T-cell (primary cell): Measurements from ENCODE around the gene TIMM23. TPM values are rescaled to one million over a fixed set of nuclear protein-coding genes. Genes with fewer than 3 reads are reported as not detected.
"Not testable (repeated sequence)": the region's sequence is repeated elsewhere in the genome, so short reads cannot be mapped to it uniquely, and the experiment has no call there.

Experiments
- ATAC-seq, 4 experiments: fragments of 200-7000 bp in 3 of 4; fragments of 150-1000 bp in 1 of 4; cut with Tn5 transposase; replicated peaks in 1 of 4; 1 replicate in 3 of 4; 2 replicates in 1 of 4; pipeline ENCODE4 v1.10.0; 2021; ENCODE audit warnings: moderate library complexity in 3 of 4, mild to moderate bottlenecking in 2 of 4, moderate number of reproducible peaks in 1 of 4
- CTCF ChIA-PET, 2 donors: fragments of 300-600 bp; sonication (Branson Sonifier 250); formaldehyde crosslinking; loops; one replicate each; lab custom pipeline; 2022; ENCODE audit warnings: antibody characterized with exemption in 2 of 2; lab: Charles Lee
- POLR2A ChIA-PET, 2 donors: fragments of 300-600 bp; sonication (Branson Sonifier 250); formaldehyde crosslinking; loops; one replicate each; lab custom pipeline; 2022; ENCODE audit warnings: antibody characterized with exemption in 2 of 2; lab: Charles Lee
- DNase-seq, 35 experiments: peaks; one replicate each; pipeline versions ENCODE4 v3.0.0 to v3.0.0-alpha.2; 2013 to 2023
- H3K27ac ChIP-seq: one replicate; pipeline ENCODE4 v1.5.1; 2013; ENCODE audit warnings: low read length
- H3K27me3 ChIP-seq, 2 experiments: replicated peaks in 1 of 2; 1 replicate in 1 of 2; 2 replicates in 1 of 2; pipeline versions ENCODE4 v1.6.1 to v1.7.0; 2013; ENCODE audit warnings: low read length in 1 of 2, mixed read lengths in 1 of 2; ENCODE audit not compliant: control insufficient read depth in 2 of 2, insufficient read depth in 2 of 2; ENCODE audit errors: extremely low read depth in 1 of 2
- H3K36me3 ChIP-seq, 2 donors: 1 replicate in 1 of 2; 2 replicates in 1 of 2; pipeline versions ENCODE4 v1.6.1 to v1.7.0; 2013; ENCODE audit warnings: low read length in 1 of 2; ENCODE audit not compliant: control insufficient read depth in 2 of 2, insufficient read depth in 1 of 2; ENCODE audit errors: extremely low read depth in 1 of 2
- H3K4me1 ChIP-seq, 2 experiments: 1 replicate in 1 of 2; 2 replicates in 1 of 2; pipeline versions ENCODE4 v1.6.1 to v1.7.0; 2013; ENCODE audit warnings: low read length in 2 of 2, mixed read lengths in 1 of 2; ENCODE audit not compliant: insufficient read depth in 2 of 2, control insufficient read depth in 1 of 2; ENCODE audit errors: extremely low read depth in 1 of 2
- H3K4me3 ChIP-seq, 2 donors: 1 replicate in 1 of 2; 2 replicates in 1 of 2; pipeline versions ENCODE4 v1.5.1 to v1.7.0; 2013; ENCODE audit warnings: mild to moderate bottlenecking in 2 of 2, low read length in 1 of 2, moderate library complexity in 1 of 2; ENCODE audit not compliant: control insufficient read depth in 1 of 2; ENCODE audit errors: extremely low read depth in 1 of 2
- H3K9me3 ChIP-seq: 2 replicates; pipeline ENCODE4 v1.7.0; 2013
- H3K27ac Mint-ChIP-seq, 2 donors: one replicate each; pipeline ENCODE4 v1.8.0; 2020 to 2021; ENCODE audit warnings: mild to moderate bottlenecking in 2 of 2, mixed read lengths in 2 of 2
- H3K27me3 Mint-ChIP-seq, 2 donors: one replicate each; pipeline ENCODE4 v1.8.0; 2021 to 2022; ENCODE audit warnings: mixed read lengths in 2 of 2
- H3K36me3 Mint-ChIP-seq: one replicate; pipeline ENCODE4 v1.8.0; 2021; ENCODE audit warnings: mixed read lengths
- H3K4me1 Mint-ChIP-seq, 3 donors: one replicate each; pipeline ENCODE4 v1.8.0; 2020 to 2022; ENCODE audit warnings: mixed read lengths in 3 of 3, mild to moderate bottlenecking in 1 of 3
- H3K4me3 Mint-ChIP-seq, 3 donors: one replicate each; pipeline ENCODE4 v1.8.0; 2020 to 2022; ENCODE audit warnings: mild to moderate bottlenecking in 3 of 3, mixed read lengths in 3 of 3, moderate library complexity in 3 of 3
- H3K9me3 Mint-ChIP-seq, 3 donors: one replicate each; pipeline ENCODE4 v1.8.0; 2020 to 2022; ENCODE audit warnings: mixed read lengths in 3 of 3
- WGBS: methylation state at CpG from one replicate; pipeline ENCODE4 v1.1.5; 2013; ENCODE audit warnings: missing lambda C conversion rate; ENCODE audit not compliant: insufficient coverage; 5-methylcytosine and 5-hydroxymethylcytosine counted together
- total RNA-seq, 35 experiments: library from RNA in 6 of 35; stranded (reverse) in 6 of 35; fragments of 120-200 nt in 1 of 35; gene quantifications; one replicate each; pipeline versions ENCODE4 v1.2.1 to v1.2.4 and lab custom pipeline; 2013 to 2026

The TIMM23 gene
- total RNA-seq, 5 donors from 2014 or later (not counting 1 experiment from before 2014, with no cell fraction given) = 24.5 to 27.0 (median 24.8) TPM

DNA sequence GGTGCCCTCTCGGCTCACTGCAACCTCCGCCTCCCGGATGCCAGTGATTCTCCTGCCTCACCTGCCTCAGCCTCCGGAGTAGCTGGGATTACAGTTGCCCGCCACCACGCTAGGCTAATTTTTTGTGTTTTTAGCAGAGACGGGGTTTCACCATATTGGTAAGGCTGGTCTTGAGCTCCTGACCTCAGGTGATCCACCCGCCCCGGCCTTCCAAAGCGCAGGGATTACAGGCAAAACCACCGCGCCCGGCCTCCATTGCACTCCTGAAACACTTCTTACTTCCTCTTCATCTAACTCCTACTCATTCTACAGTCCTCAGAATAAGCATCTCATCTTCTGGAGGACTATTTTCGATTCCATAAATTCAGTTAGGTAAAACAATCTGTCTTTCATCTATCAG, 1.3 kb upstream of the TIMM23 start:
- WGBS = 81% methylated on average over 6 of the region's 14 CpGs
- POLR2A ChIA-PET, H3K27ac ChIP-seq, H3K36me3 ChIP-seq, H3K9me3 Mint-ChIP-seq, DNase-seq, ATAC-seq, H3K36me3 Mint-ChIP-seq, H3K27me3 Mint-ChIP-seq, H3K27ac Mint-ChIP-seq, H3K27me3 ChIP-seq, H3K9me3 ChIP-seq, H3K4me3 ChIP-seq: not testable (repeated sequence)
- CTCF ChIA-PET = interaction anchor here in 1 of 2 donors (0.5 kb wide), 1 partner anchor 998 kb away, joined by 3 read pairs; no protein-coding TSS in a partner anchor
- H3K4me1 ChIP-seq = peaks cover 8 to 14% of the 10 kb centered on the region in 2 experiments
- H3K4me1 Mint-ChIP-seq = peaks cover 53 to 61% (median 61%) of the 10 kb centered on the region in 3 donors
- H3K4me3 Mint-ChIP-seq = peak overlapping the region; percentile 99 to 100 (median 99)

DNA sequence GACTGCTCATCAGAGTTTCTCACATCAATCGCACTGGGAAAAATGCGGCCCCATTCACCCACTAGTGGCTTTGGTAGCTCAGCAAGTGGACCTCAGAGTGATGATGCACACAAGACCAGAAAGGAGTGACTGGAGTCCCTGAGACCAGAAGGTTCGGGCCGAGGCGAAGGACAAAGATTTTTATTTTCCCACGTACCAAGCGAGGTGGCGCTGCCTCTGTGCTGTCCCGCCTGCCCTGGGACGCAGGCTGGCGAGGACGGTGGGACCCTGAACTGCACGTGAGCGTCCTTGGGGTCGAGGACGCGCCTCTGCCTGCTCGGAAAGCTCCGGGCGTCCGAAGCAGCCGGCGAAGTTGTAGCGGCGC, 565 bp upstream of the TIMM23 start:
- H3K27ac Mint-ChIP-seq = peak overlapping the region; percentile 72 to 82
- DNase-seq = peak in 9 of 35 experiments; percentile 2 to 25 (median 4)
- Histone ChIP-seq H3K4me3 (peak overlapping the region; percentile 79), H3K4me1 (peaks cover 8 to 14% of the 10 kb centered on the region in 2 experiments)
- H3K27ac ChIP-seq, H3K36me3 Mint-ChIP-seq, H3K9me3 Mint-ChIP-seq, H3K27me3 Mint-ChIP-seq, H3K27me3 ChIP-seq, H3K36me3 ChIP-seq, H3K9me3 ChIP-seq, POLR2A ChIA-PET: not testable (repeated sequence)
- CTCF ChIA-PET = interaction anchor here in 1 of 2 donors (0.5 kb wide), 1 partner anchor 999 kb away, joined by 3 read pairs; no protein-coding TSS in a partner anchor
- peaks cover 53 to 57% (median 57%) of the 10 kb centered on the region in 3 donors for H3K4me1 Mint-ChIP-seq
- 0% methylated on average over 13 of the region's 25 CpGs for whole genome bisulfite sequencing
- ATAC-seq = peak in 3 of 4 experiments; percentile 43 to 52 (median 47)
- peak overlapping the region; percentile 99 to 100 (median 99) for H3K4me3 Mint-ChIP-seq

DNA sequence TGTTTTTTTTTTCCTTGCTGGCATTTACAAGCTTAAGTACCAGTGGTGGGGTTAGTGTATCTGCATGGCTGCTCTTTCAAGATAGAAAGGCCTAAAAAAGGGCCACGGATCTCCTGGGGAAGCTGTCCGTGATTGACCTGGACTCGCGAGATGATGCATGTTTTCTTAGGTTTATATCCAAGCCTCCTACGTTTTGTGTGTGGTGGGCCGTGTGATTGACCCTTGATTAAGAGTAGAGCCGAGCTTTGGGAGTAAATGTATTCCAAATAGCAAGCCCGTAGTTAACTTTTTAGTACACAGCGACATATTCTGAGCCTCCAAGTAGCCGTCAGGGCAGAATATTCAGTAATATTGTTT, 502 bp downstream of the TIMM23 start:
- ChIA-PET POLR2A (interaction anchor here in 1 of 2 donors (0.5 to 0.6 kb wide), 2 partner anchors 56 to 331 kb away, joined by 3 to 4 read pairs; no protein-coding TSS in a partner anchor), CTCF (interaction anchor here (0.6 to 2.1 kb wide), 4 partner anchors 52 to 722 kb away, joined by 3 to 5 read pairs (median 3); no protein-coding TSS in a partner anchor)
- peaks cover 51 to 54% (median 53%) of the 10 kb centered on the region in 3 donors for H3K4me1 Mint-ChIP-seq

DNA sequence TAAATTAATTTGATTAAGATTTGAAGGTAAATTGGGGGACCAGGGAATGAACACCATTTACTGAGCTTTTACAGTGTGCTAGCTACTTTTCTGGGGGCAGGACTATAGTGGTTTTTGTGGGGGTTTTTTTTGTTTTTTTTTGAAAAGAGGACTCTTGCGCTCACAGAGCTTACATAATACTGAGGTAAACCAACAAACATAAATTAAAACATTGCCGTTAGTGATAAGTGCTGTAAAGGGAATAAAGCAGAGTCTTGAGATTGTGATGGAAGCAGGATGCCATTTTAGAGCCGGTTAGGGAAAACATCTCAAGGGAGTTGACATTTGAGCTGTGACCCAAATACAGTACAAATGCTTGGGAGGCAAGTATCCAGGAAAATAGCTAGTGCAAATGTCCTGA, 1.8 kb downstream of the TIMM23 start:
- DNase-seq, H3K27me3 Mint-ChIP-seq, H3K27me3 ChIP-seq, H3K9me3 ChIP-seq, H3K27ac ChIP-seq, ATAC-seq, H3K4me3 ChIP-seq, H3K27ac Mint-ChIP-seq, H3K9me3 Mint-ChIP-seq, H3K36me3 ChIP-seq, H3K36me3 Mint-ChIP-seq: not testable (repeated sequence)
- peaks cover 8 to 14% of the 10 kb centered on the region in 2 experiments for H3K4me1 ChIP-seq
- ChIA-PET POLR2A (interaction anchor here in 1 of 2 donors (0.6 kb wide), 1 partner anchor 44 kb away, joined by 3 read pairs; no protein-coding TSS in a partner anchor), CTCF (interaction anchor here in 1 of 2 donors (2.1 kb wide), 1 partner anchor 51 kb away, joined by 5 read pairs; no protein-coding TSS in a partner anchor)
- 67% methylated on average over 1 of the region's 3 CpGs for WGBS
- Mint-ChIP-seq H3K4me3 (peak overlapping the region in 2 of 3 donors; percentile 99), H3K4me1 (peaks cover 45 to 53% (median 50%) of the 10 kb centered on the region in 3 donors)

More for the DNA sequence above, 502 bp downstream of the TIMM23 start:
- not testable (repeated sequence) for H3K27me3 Mint-ChIP-seq, H3K36me3 ChIP-seq, H3K9me3 ChIP-seq, H3K27me3 ChIP-seq, H3K36me3 Mint-ChIP-seq, DNase-seq, H3K9me3 Mint-ChIP-seq
- peak overlapping the region; percentile 79 for H3K4me3 ChIP-seq
- peaks cover 8 to 14% of the 10 kb centered on the region in 2 experiments for H3K4me1 ChIP-seq
- ATAC-seq = peak in 1 of 4 experiments; percentile 9
- 2% methylated on average over 6 of the region's 10 CpGs for WGBS
- Mint-ChIP-seq H3K4me3 (peak overlapping the region; percentile 99 to 100 (median 99)), H3K27ac (peak overlapping the region; percentile 80 to 95)
- H3K27ac ChIP-seq = peak overlapping the region; percentile 49

DNA sequence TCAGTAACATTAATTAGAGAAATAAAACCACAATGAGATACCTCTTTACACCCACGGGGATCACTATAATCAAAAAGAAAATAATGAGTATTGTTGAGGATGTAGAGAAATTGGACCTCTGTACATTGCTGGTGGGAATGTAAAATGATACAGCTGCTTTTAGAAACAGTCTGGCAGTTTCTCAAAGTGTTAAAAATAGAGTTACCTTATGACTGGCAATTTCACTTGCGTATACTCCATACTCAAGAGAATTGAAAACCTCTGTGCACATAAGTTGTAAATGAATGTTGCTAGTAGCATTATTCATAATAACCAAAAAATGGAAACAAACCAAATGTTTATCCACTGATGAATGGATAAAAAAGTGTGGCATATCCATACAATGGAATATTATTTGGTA, 6.3 kb downstream of the TIMM23 start:
- no CpG with 5 or more reads among the region's 2 CpGs for WGBS
- H3K36me3 Mint-ChIP-seq, H3K9me3 Mint-ChIP-seq, H3K36me3 ChIP-seq, DNase-seq, H3K9me3 ChIP-seq, H3K27ac ChIP-seq, H3K27ac Mint-ChIP-seq, H3K27me3 ChIP-seq, ATAC-seq, H3K4me1 ChIP-seq, H3K4me3 ChIP-seq, CTCF ChIA-PET, H3K4me3 Mint-ChIP-seq, H3K27me3 Mint-ChIP-seq, POLR2A ChIA-PET: not testable (repeated sequence)
- peaks cover 12 to 23% (median 22%) of the 10 kb centered on the region in 3 donors for H3K4me1 Mint-ChIP-seq

DNA sequence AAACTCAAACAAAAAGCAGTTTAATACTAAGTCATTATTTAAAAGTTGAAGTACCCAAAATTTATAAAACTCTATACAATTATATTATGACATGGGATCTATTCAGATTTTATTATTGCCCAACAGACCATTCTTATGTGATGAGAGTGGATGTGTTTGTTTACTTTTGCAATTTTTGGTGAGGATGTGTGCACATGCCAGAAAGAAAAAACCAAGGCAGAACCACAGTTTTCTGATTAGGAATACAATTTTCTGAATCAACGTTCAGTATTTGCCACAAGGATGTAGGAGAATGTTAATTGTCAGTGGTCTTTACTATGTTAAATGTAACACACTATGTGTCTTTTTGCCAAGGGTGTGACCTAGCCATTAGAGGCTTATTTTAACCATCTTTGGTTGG, 9.1 kb downstream of the TIMM23 start:
- DNase-seq, H3K4me3 ChIP-seq, H3K27ac Mint-ChIP-seq, CTCF ChIA-PET, H3K27me3 Mint-ChIP-seq, H3K27me3 ChIP-seq, H3K9me3 ChIP-seq, H3K4me3 Mint-ChIP-seq, H3K36me3 Mint-ChIP-seq, H3K27ac ChIP-seq, H3K4me1 ChIP-seq, H3K9me3 Mint-ChIP-seq, ATAC-seq, H3K36me3 ChIP-seq: not testable (repeated sequence)
- no CpG with 5 or more reads among the region's 1 CpG for WGBS
- H3K4me1 Mint-ChIP-seq = peaks cover 0 to 12% (median 5%) of the 10 kb centered on the region in 3 donors
- POLR2A ChIA-PET = interaction anchor here in 1 of 2 donors (0.6 kb wide), 1 partner anchor 46 kb away, joined by 3 read pairs; no protein-coding TSS in a partner anchor
